Testis (tissue), 2 donors: ENCODE results near the gene CNTD1.

ENCODE experiments used
- POLR2A ChIP-seq: fragments of 450-650 bp; IDR thresholded peaks from one replicate; pipeline ENCODE4 v1.6.1; 2017; ENCODE audit warnings: antibody characterized with exemption, mild to moderate bottlenecking, moderate library complexity
- TF ChIP-seq, protein P1 (sequence below), 3 experiments: fragments of 450-650 bp in 2 of 3; fragments of 200-600 bp in 1 of 3; sonication (generic) in 1 of 3; IDR thresholded peaks; one replicate each; pipeline ENCODE4 v1.5.1; 2016 to 2019; ENCODE audit warnings: antibody characterized with exemption in 3 of 3, mild to moderate bottlenecking in 2 of 3, moderate library complexity in 1 of 3

DNA sequence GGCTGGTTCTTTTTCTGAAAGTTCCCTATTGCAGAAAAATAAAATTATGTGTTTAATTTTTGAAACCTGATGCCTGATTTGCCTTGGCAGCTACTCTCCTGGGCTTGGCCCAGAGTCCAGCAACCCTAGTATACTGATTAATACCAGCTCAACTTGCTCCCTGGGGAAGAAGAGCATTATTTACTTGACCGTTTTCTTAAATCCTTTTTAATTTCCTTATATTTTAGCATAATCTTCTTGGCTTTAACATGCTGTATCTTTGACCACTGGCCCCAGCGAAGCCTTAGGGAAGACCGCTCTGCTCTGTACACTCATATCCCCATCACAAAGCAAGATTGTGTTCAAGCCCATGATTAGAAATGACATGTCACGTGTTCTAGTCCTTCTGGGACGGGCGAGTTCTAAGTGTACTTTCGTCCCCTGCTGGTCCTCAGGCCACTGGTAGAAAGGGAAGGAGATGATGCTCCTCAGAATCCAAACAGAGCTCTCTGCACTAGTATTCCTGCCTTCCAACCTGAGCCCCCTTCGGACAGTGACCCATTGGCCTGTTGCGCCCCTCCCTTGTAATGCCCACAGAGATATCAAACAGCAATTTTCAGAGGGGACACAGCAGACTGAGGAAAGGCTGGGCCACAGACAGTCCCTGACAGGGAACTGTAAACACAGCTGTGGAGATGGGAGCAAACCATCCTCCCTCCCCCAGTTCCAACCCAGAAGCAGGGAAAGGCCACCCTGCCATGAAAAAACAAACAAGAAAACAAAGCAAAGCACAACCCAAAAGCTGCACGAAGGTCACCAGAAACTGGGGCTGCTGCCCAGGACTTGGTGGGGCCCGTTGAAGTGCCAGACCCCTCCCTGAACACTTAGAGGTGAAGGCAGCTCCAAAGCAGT, 49.5 kb upstream of the CNTD1 start:
- TF ChIP-seq, protein P1, sequence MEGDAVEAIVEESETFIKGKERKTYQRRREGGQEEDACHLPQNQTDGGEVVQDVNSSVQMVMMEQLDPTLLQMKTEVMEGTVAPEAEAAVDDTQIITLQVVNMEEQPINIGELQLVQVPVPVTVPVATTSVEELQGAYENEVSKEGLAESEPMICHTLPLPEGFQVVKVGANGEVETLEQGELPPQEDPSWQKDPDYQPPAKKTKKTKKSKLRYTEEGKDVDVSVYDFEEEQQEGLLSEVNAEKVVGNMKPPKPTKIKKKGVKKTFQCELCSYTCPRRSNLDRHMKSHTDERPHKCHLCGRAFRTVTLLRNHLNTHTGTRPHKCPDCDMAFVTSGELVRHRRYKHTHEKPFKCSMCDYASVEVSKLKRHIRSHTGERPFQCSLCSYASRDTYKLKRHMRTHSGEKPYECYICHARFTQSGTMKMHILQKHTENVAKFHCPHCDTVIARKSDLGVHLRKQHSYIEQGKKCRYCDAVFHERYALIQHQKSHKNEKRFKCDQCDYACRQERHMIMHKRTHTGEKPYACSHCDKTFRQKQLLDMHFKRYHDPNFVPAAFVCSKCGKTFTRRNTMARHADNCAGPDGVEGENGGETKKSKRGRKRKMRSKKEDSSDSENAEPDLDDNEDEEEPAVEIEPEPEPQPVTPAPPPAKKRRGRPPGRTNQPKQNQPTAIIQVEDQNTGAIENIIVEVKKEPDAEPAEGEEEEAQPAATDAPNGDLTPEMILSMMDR (IDR thresholded peaks at IDR 0.05) = no peak
- TF ChIP-seq POLR2A = no peak
